GM12878 (cell line): Measurements from ENCODE around the gene C16orf95. TPM values are rescaled to one million over a fixed set of nuclear protein-coding genes. Genes with fewer than 3 reads are reported as not detected.

Experiments used
- ATAC-seq: fragments of 200-7000 bp; cut with Tn5 transposase; 3 replicates; pipeline ENCODE4 v1.9.1; 2020; ENCODE audit warnings: mild to moderate bottlenecking, moderate library complexity
- BruUV-seq: library from RNA; stranded (reverse); fragments of 400-500 nt; replicated peaks from 2 replicates; lab custom pipeline; 2021; lab: Mats Ljungman, UMichigan
- CTCF ChIA-PET: fragments of 300-600 bp; sonication (Branson Sonifier 250); formaldehyde crosslinking; extraction: SDS; loops from one replicate; lab custom pipeline; 2021; ENCODE audit warnings: inconsistent platforms; lab: Yijun Ruan, JAX
- POLR2A ChIA-PET: fragments of 350-600 bp; formaldehyde crosslinking; extraction: SDS; loops from one replicate; lab custom pipeline; 2021; ENCODE audit warnings: inconsistent platforms; lab: Charles Lee
- RAD21 ChIA-PET: fragments of 300-600 bp; sonication (Branson Sonifier 250); formaldehyde crosslinking; loops from one replicate; lab custom pipeline; 2023; ENCODE audit warnings: antibody characterized with exemption; ENCODE audit not compliant: unreplicated experiment; lab: Charles Lee
- SMC1A ChIA-PET: fragments of 300-600 bp; sonication (Branson Sonifier 250); formaldehyde crosslinking; loops from one replicate; lab custom pipeline; 2023; ENCODE audit not compliant: unreplicated experiment, uncharacterized antibody; lab: Charles Lee
- DNase-seq: peaks from one replicate; pipeline ENCODE4 v3.0.0-alpha.2; 2011; ENCODE audit warnings: low read depth, low spot score
- FAIRE-seq: peaks from 3 replicates; lab custom pipeline; 2011; peaks lifted over from hg19 to GRCh38; lab: Jason Lieb, UNC
- H2AFZ ChIP-seq: 2 replicates; pipeline ENCODE4 v1.6.0; 2011; ENCODE audit warnings: low read depth, low read length, control low read depth; ENCODE audit not compliant: control insufficient read depth
- H3K27ac ChIP-seq: 2 replicates; pipeline ENCODE4 v1.5.1; 2011; ENCODE audit warnings: control low read depth; ENCODE audit not compliant: control insufficient read depth, insufficient read depth
- H3K27me3 ChIP-seq, 2 experiments: replicated peaks in 1 of 2; 2 replicates each; pipeline versions ENCODE4 v1.6.0 to v1.6.1; 2011; ENCODE audit warnings: low read length in 1 of 2; ENCODE audit not compliant: control insufficient read depth in 2 of 2, insufficient read depth in 2 of 2
- H3K36me3 ChIP-seq, 2 experiments: 2 replicates each; pipeline ENCODE4 v1.5.1; 2011; ENCODE audit warnings: low read length in 1 of 2; ENCODE audit not compliant: control insufficient read depth in 2 of 2, insufficient read depth in 2 of 2
- H3K4me1 ChIP-seq: 2 replicates; pipeline ENCODE4 v1.6.1; 2011; ENCODE audit warnings: mild to moderate bottlenecking, low read length, moderate library complexity, mixed read lengths; ENCODE audit not compliant: control insufficient read depth, insufficient read depth
- H3K4me2 ChIP-seq: 2 replicates; pipeline ENCODE4 v1.6.0; 2011; ENCODE audit warnings: control low read depth; ENCODE audit not compliant: control insufficient read depth, insufficient read depth
- H3K4me3 ChIP-seq: fragments of 200-600 bp; sonication (generic); 2 replicates; pipeline ENCODE4 v1.5.1; 2016
- H3K79me2 ChIP-seq: 2 replicates; pipeline ENCODE4 v1.6.0; 2011; ENCODE audit warnings: low read length; ENCODE audit not compliant: control insufficient read depth, insufficient read depth
- H3K9ac ChIP-seq: 2 replicates; pipeline ENCODE4 v1.8.0; 2011; ENCODE audit warnings: low read length, control low read depth, mixed read lengths; ENCODE audit not compliant: control insufficient read depth, insufficient read depth
- H3K9me3 ChIP-seq: replicated peaks from 3 replicates; pipeline ENCODE4 v1.5.1; 2011; ENCODE audit warnings: mild to moderate bottlenecking, low read length; ENCODE audit not compliant: control insufficient read depth, insufficient read depth
- H4K20me1 ChIP-seq: 2 replicates; pipeline ENCODE4 v1.6.0; 2011; ENCODE audit not compliant: control insufficient read depth, insufficient read depth
- DPF2 ChIP-seq: fragments of 450-650 bp; IDR thresholded peaks from 2 replicates; pipeline ENCODE4 v1.6.1; 2017; ENCODE audit warnings: mild to moderate bottlenecking
- EGR1 ChIP-seq, 2 experiments: IDR thresholded peaks; 1 replicate in 1 of 2; 2 replicates in 1 of 2; pipeline ENCODE4 v1.6.1; 2011 to 2012; ENCODE audit warnings: low read depth in 2 of 2, low read length in 2 of 2, borderline replicate concordance in 1 of 2, mild to moderate bottlenecking in 1 of 2, moderate library complexity in 1 of 2
- EZH2 ChIP-seq: IDR thresholded peaks from 2 replicates; pipeline ENCODE4 v1.6.1; 2012; ENCODE audit warnings: low read depth, mild to moderate bottlenecking, control low read depth, inconsistent platforms, low read length, borderline replicate concordance; ENCODE audit not compliant: control insufficient read depth
- IRF4 ChIP-seq: IDR thresholded peaks from 2 replicates; pipeline ENCODE4 v1.6.1; 2011; ENCODE audit warnings: low read depth, low read length
- JUND ChIP-seq: IDR thresholded peaks from 2 replicates; pipeline ENCODE4 v1.6.1; 2012; ENCODE audit warnings: low read depth, mild to moderate bottlenecking, low read length, improper control_type of control experiment, moderate library complexity
- MTA3 ChIP-seq: IDR thresholded peaks from 2 replicates; pipeline ENCODE4 v1.6.1; 2012; ENCODE audit warnings: low read length, inconsistent platforms, borderline replicate concordance
- MXI1 ChIP-seq: fragments of 150-350 bp; IDR thresholded peaks from 2 replicates; pipeline ENCODE4 v1.6.1; 2011; ENCODE audit warnings: low read depth, mild to moderate bottlenecking, inconsistent platforms, low read length, improper control_type of control experiment
- NBN ChIP-seq: fragments of 450-650 bp; IDR thresholded peaks from 2 replicates; pipeline ENCODE4 v1.6.1; 2016
- POU2F2 ChIP-seq: IDR thresholded peaks from 3 replicates; pipeline ENCODE4 v1.6.1; 2011; ENCODE audit warnings: low read depth, mild to moderate bottlenecking, low read length, borderline replicate concordance
- SIN3A ChIP-seq: IDR thresholded peaks from 2 replicates; pipeline ENCODE4 v1.6.1; 2012; ENCODE audit warnings: low read depth, low read length, improper control_type of control experiment
- SMARCA5 ChIP-seq: fragments of 450-650 bp; IDR thresholded peaks from 2 replicates; pipeline ENCODE4 v1.6.1; 2017; ENCODE audit warnings: mild to moderate bottlenecking
- STAT1 ChIP-seq: fragments of 450-650 bp; conservative IDR thresholded peaks from 2 replicates; pipeline ENCODE4 v1.6.1; 2014; ENCODE audit warnings: antibody characterized with exemption, mild to moderate bottlenecking
- ZNF384 ChIP-seq: IDR thresholded peaks from 2 replicates; pipeline ENCODE4 v1.6.1; 2012; ENCODE audit warnings: low read depth, mild to moderate bottlenecking, low read length, improper control_type of control experiment, borderline replicate concordance
- WGBS: methylation state at CpG from one replicate; pipeline ENCODE4 v1.1.6; 2016; ENCODE audit warnings: low lambda C conversion rate; ENCODE audit not compliant: insufficient replicate concordance, insufficient coverage; ENCODE audit errors: missing lambda C conversion rate; 5-methylcytosine and 5-hydroxymethylcytosine counted together
- in situ Hi-C: fragments of 300-500 bp; cut with MboI; formaldehyde crosslinking; loops from 9 replicates; pipeline ENCODE4 v1.14.3; 2018; ENCODE audit warnings: mixed read lengths
- intact Hi-C: fragments of 100-400 bp; cut with micrococcal nuclease; formaldehyde crosslinking; loops from one replicate; pipeline ENCODE4 v1.14.2; 2022; ENCODE audit not compliant: unreplicated experiment
- polyA plus RNA-seq, 11 experiments: library from polyadenylated mRNA; depleted of rRNA in 4 of 11; unstranded in 6 of 11; stranded (reverse) in 5 of 11; fragments of >200 nt; fragmentation: Nextera tagmentation in 4 of 11; fragmentation: Illumina TruSeq in 1 of 11; extraction: Ambion mirVana in 4 of 11; extraction: Trizol in 1 of 11; gene quantifications; 1 replicate in 1 of 11; 2 replicates in 10 of 11; pipeline versions ENCODE4 v1.2.1 to v1.2.3, GENCODE V29; 2011 to 2016; ENCODE audit warnings: inconsistent platforms in 2 of 11, missing spikeins in 2 of 11, low read depth in 1 of 11
- total RNA-seq, 4 experiments: library from RNA; depleted of rRNA in 3 of 4; stranded (reverse); fragments of >200 nt in 3 of 4; fragmentation: Illumina TruSeq in 1 of 4; extraction: Trizol in 1 of 4; gene quantifications; 2 replicates each; pipeline versions ENCODE4 v1.2.1 to v1.2.3, GENCODE V29; 2013 to 2021
- TF ChIP-seq, protein P1 (sequence below): fragments of 450-650 bp; IDR thresholded peaks from 2 replicates; pipeline ENCODE4 v1.6.1; 2017; ENCODE audit warnings: mild to moderate bottlenecking
- TF ChIP-seq, protein P2 (sequence below): IDR thresholded peaks from 2 replicates; pipeline ENCODE4 v1.6.1; 2012; ENCODE audit warnings: low read depth, low read length, improper control_type of control experiment

The C16orf95 gene
- total and polyA plus RNA-seq, 10 of the 15 experiments (the other 5 are each of a cell fraction or from before 2014, with no cell fraction given) = 0.90 to 22.7 (median 6.0) TPM

DNA sequence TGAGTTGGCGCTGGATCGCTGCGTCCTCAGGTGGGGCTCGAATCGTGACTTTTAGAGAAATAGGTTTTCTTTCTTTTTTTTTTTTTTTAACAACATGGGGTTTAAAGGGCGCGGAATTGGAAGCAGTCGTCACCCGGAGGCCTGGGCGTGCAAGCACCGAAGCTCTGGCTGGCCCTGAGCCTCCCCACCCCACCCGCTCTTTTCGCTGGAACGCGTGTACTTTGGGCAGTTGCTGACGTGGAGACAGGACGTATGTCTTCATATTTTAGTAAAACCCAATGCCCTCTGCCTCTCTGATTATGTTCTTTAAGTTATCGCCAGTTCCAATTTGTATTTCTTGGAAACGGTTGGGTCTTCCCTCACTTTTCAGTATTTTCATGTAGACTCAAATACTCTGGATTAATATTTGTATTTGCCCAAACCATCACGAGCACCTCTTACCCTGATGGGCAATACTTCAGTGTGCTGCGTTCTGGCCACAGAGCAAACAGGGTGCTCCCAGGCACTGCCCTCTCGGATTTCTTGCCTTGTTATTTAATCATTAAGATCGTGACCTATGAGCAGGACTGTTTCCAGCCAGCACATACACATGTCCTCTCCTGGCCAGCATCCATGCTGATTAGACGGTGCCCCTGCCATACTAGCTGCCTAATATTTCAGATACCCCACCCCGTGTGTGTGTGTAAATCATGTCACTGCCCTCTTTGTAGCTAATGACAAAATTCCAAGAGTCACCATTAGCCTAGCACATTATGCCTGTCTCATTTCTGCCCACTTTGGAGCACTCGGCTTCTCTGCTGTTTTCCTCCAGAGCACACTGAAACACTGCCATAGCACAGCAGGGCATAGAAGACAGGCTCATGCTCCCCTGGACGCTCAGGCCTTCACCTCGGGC lies 805 bp upstream of the C16orf95 start:
- peak overlapping the region; percentile 95 for H3K27ac ChIP-seq
- H3K27me3 ChIP-seq = no peaks in the 10 kb centered on the region
- FAIRE-seq (no peak), DNase-seq (no peak), ATAC-seq (peak; percentile 61)
- H3K36me3 ChIP-seq = no peaks in the 10 kb centered on the region
- H3K9ac ChIP-seq = peak overlapping the region; percentile 99
- WGBS = 9% methylated on average over 28 of the region's 28 CpGs
- POLR2A ChIA-PET = interaction anchor here (0.7 to 2.9 kb wide), 6 partner anchors 33 to 77 kb away, joined by 3 to 19 read pairs (median 4); partner anchors contain the start of gene FBXO31
- peak overlapping the region; percentile 94 for H3K4me2 ChIP-seq
- no peaks in the 10 kb centered on the region for H4K20me1 ChIP-seq
- TF ChIP-seq MTA3 = 0 out of 2 replicates have a peak, but pooled peaks have one; percentile 17
- no peak for TF ChIP-seq JUND
- peak; percentile 3; the same call in 1 of the 2 replicates for TF ChIP-seq ZNF384
- TF ChIP-seq, protein P1, sequence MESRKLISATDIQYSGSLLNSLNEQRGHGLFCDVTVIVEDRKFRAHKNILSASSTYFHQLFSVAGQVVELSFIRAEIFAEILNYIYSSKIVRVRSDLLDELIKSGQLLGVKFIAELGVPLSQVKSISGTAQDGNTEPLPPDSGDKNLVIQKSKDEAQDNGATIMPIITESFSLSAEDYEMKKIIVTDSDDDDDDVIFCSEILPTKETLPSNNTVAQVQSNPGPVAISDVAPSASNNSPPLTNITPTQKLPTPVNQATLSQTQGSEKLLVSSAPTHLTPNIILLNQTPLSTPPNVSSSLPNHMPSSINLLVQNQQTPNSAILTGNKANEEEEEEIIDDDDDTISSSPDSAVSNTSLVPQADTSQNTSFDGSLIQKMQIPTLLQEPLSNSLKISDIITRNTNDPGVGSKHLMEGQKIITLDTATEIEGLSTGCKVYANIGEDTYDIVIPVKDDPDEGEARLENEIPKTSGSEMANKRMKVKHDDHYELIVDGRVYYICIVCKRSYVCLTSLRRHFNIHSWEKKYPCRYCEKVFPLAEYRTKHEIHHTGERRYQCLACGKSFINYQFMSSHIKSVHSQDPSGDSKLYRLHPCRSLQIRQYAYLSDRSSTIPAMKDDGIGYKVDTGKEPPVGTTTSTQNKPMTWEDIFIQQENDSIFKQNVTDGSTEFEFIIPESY = no peak
- TF ChIP-seq DPF2 = no peak
- TF ChIP-seq SMARCA5 = 0 out of 2 replicates have a peak, but pooled peaks have one; percentile 8
- 0 out of 3 replicates have a peak, but pooled peaks of 1 of the 2 experiments have one; percentile 2 for TF ChIP-seq EGR1 (IDR thresholded peaks at IDR 0.05; ENCODE audit: borderline replicate concordance in 1 of 2, low read depth in 2 of 2, low read length in 2 of 2)
- no peak for TF ChIP-seq EZH2
- TF ChIP-seq, protein P2, sequence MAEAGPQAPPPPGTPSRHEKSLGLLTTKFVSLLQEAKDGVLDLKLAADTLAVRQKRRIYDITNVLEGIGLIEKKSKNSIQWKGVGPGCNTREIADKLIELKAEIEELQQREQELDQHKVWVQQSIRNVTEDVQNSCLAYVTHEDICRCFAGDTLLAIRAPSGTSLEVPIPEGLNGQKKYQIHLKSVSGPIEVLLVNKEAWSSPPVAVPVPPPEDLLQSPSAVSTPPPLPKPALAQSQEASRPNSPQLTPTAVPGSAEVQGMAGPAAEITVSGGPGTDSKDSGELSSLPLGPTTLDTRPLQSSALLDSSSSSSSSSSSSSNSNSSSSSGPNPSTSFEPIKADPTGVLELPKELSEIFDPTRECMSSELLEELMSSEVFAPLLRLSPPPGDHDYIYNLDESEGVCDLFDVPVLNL = peak; percentile 33; the same call in 1 of the 2 replicates
- TF ChIP-seq IRF4 = no peak
- TF ChIP-seq STAT1 = no peak
- TF ChIP-seq MXI1 = peak; percentile 69; the same call in 1 of the 2 replicates
- peak; percentile 64; the same call in 1 of the 2 replicates for TF ChIP-seq SIN3A
- TF ChIP-seq NBN = peak; percentile 22; the same call in 1 of the 2 replicates
- TF ChIP-seq POU2F2 = no peak
- H3K4me1 ChIP-seq = peaks cover 12% of the 10 kb centered on the region
- in situ Hi-C loops (no loop called here), intact Hi-C loops (loop anchor here (2.0 to 10.0 kb wide), 2 partner anchors 65 to 317 kb away; partner anchors contain the start of gene FBXO31)
- H3K4me3 ChIP-seq = peak overlapping the region; percentile 89
- H3K9me3 ChIP-seq = no peaks in the 10 kb centered on the region
- CTCF ChIA-PET = interaction anchor here (0.6 to 3.9 kb wide), 10 partner anchors 39 to 462 kb away, joined by 3 to 15 read pairs (median 4); partner anchors contain the start of gene FBXO31
- RAD21 ChIA-PET = interaction anchor here (1.0 to 3.3 kb wide), 4 partner anchors 63 to 461 kb away, joined by 3 to 16 read pairs (median 4); partner anchors contain the start of gene FBXO31
- TSS peak; percentile 88 for BruUV-seq
- SMC1A ChIA-PET = interaction anchor here (0.9 to 2.3 kb wide), 4 partner anchors 10 to 313 kb away, joined by 3 to 8 read pairs (median 5); partner anchors contain the start of gene FBXO31
- peak overlapping the region; percentile 94 for H2AFZ ChIP-seq
- peaks cover 16% of the 10 kb centered on the region for H3K79me2 ChIP-seq
